NB4 (cell line): ENCODE measurements around the gene VEPH1.

Source experiments
- CTCF ChIP-seq: IDR thresholded peaks from one replicate; pipeline ENCODE4 v1.5.1; 2012; ENCODE audit warnings: low read depth, low read length
- MYC ChIP-seq: IDR thresholded peaks from 2 replicates; pipeline ENCODE4 v1.6.1; 2011; ENCODE audit warnings: low read depth, low read length

GRCh38 chr3:157376603-157377300 lies 126.5 kb downstream of the VEPH1 start:
- no peak for TF ChIP-seq CTCF
- no peak for TF ChIP-seq MYC
